Mesenchymal stem cell (in vitro differentiated cells and primary cell): ENCODE data around the gene IL4I1.

Experiments
- DNase-seq: peaks from one replicate; pipeline ENCODE4 v3.0.0-alpha.2; 2013
- H2AFZ ChIP-seq: one replicate; pipeline ENCODE4 v1.6.1; 2013; ENCODE audit warnings: low read depth, mild to moderate bottlenecking, control low read depth, inconsistent platforms, low read length, moderate library complexity
- H2AK5ac ChIP-seq: 2 replicates; pipeline ENCODE4 v1.6.1; 2013; ENCODE audit warnings: low read length, moderate library complexity, mild to moderate bottlenecking, inconsistent platforms; ENCODE audit not compliant: severe bottlenecking
- H2BK120ac ChIP-seq: one replicate; pipeline ENCODE4 v1.6.1; 2013; ENCODE audit warnings: low read depth, mild to moderate bottlenecking, inconsistent platforms, low read length, moderate library complexity
- H2BK12ac ChIP-seq, 2 experiments: one replicate each; pipeline ENCODE4 v1.6.1; 2013; ENCODE audit warnings: inconsistent platforms in 2 of 2, low read length in 2 of 2, mild to moderate bottlenecking in 2 of 2, moderate library complexity in 2 of 2, control low read depth in 1 of 2
- H2BK15ac ChIP-seq: one replicate; pipeline ENCODE4 v1.6.1; 2013; ENCODE audit warnings: mild to moderate bottlenecking, low read depth, inconsistent platforms; ENCODE audit not compliant: poor library complexity, severe bottlenecking
- H2BK5ac ChIP-seq: 2 replicates; pipeline ENCODE4 v1.6.1; 2013; ENCODE audit warnings: low read depth, mild to moderate bottlenecking, low read length, control low read depth, inconsistent platforms; ENCODE audit not compliant: poor library complexity, severe bottlenecking
- H3K14ac ChIP-seq, 2 experiments: one replicate each; pipeline ENCODE4 v1.6.1; 2013; ENCODE audit warnings: inconsistent platforms in 2 of 2, low read length in 2 of 2, control low read depth in 1 of 2, mild to moderate bottlenecking in 1 of 2, moderate library complexity in 1 of 2
- H3K18ac ChIP-seq, 2 experiments: one replicate each; pipeline ENCODE4 v1.6.1; 2013; ENCODE audit warnings: inconsistent platforms in 2 of 2, low read length in 2 of 2, control low read depth in 1 of 2, low read depth in 1 of 2, mild to moderate bottlenecking in 1 of 2
- H3K23ac ChIP-seq, 2 experiments: one replicate each; pipeline ENCODE4 v1.6.1; 2013; ENCODE audit warnings: inconsistent platforms in 2 of 2, low read length in 2 of 2, mild to moderate bottlenecking in 2 of 2, moderate library complexity in 2 of 2, control low read depth in 1 of 2
- H3K27ac ChIP-seq: 2 replicates; pipeline ENCODE4 v1.5.1; 2013; ENCODE audit warnings: mild to moderate bottlenecking, moderate library complexity, low read length, control low read depth, inconsistent platforms; ENCODE audit not compliant: poor library complexity, severe bottlenecking
- H3K27me3 ChIP-seq, 2 experiments: 2 replicates each; pipeline versions ENCODE4 v1.6.1 to v1.7.0; 2013; ENCODE audit warnings: low read length in 2 of 2, mild to moderate bottlenecking in 2 of 2, moderate library complexity in 2 of 2, control low read depth in 1 of 2, inconsistent platforms in 1 of 2; ENCODE audit not compliant: control insufficient read depth in 1 of 2, insufficient read depth in 1 of 2
- H3K36me3 ChIP-seq, 2 experiments: 2 replicates each; pipeline versions ENCODE4 v1.6.1 to v1.7.0; 2013; ENCODE audit warnings: low read length in 2 of 2, control low read depth in 1 of 2, inconsistent platforms in 1 of 2, low read depth in 1 of 2, mild to moderate bottlenecking in 1 of 2; ENCODE audit not compliant: insufficient read depth in 2 of 2, control insufficient read depth in 1 of 2
- H3K4ac ChIP-seq, 2 experiments: one replicate each; pipeline ENCODE4 v1.6.1; 2013; ENCODE audit warnings: inconsistent platforms in 2 of 2, low read length in 2 of 2, mild to moderate bottlenecking in 2 of 2, moderate library complexity in 2 of 2, control low read depth in 1 of 2, low read depth in 1 of 2
- H3K4me1 ChIP-seq: 2 replicates; pipeline ENCODE4 v1.6.1; 2013; ENCODE audit warnings: low read depth, low read length, control low read depth; ENCODE audit not compliant: control insufficient read depth, insufficient read depth
- H3K4me2 ChIP-seq: 2 replicates; pipeline ENCODE4 v1.6.1; 2013; ENCODE audit warnings: low read length, mild to moderate bottlenecking, inconsistent platforms; ENCODE audit not compliant: poor library complexity, severe bottlenecking
- H3K4me3 ChIP-seq, 2 experiments: 2 replicates each; pipeline versions ENCODE4 v1.5.1 to v1.7.0; 2013; ENCODE audit warnings: low read length in 2 of 2, mild to moderate bottlenecking in 2 of 2, control low read depth in 1 of 2, low read depth in 1 of 2; ENCODE audit not compliant: insufficient read depth in 1 of 2
- H3K79me1 ChIP-seq: replicated peaks from 2 replicates; pipeline ENCODE4 v1.6.1; 2013; ENCODE audit warnings: mild to moderate bottlenecking, control low read depth, low read length, inconsistent platforms; ENCODE audit not compliant: poor library complexity, severe bottlenecking
- H3K9ac ChIP-seq: 2 replicates; pipeline ENCODE4 v1.7.0; 2013; ENCODE audit warnings: mild to moderate bottlenecking, low read length, moderate library complexity
- H3K9me3 ChIP-seq: 2 replicates; pipeline ENCODE4 v1.7.0; 2013; ENCODE audit warnings: mild to moderate bottlenecking, low read length; ENCODE audit not compliant: control insufficient read depth
- H4K8ac ChIP-seq: one replicate; pipeline ENCODE4 v1.6.1; 2013; ENCODE audit warnings: inconsistent platforms, mild to moderate bottlenecking, low read length, moderate library complexity
- H4K91ac ChIP-seq: one replicate; pipeline ENCODE4 v1.6.1; 2013; ENCODE audit warnings: mild to moderate bottlenecking, low read length, inconsistent platforms
- WGBS: methylation state at CpG from one replicate; pipeline ENCODE4 v1.1.7; 2013; ENCODE audit warnings: mixed read lengths; 5-methylcytosine and 5-hydroxymethylcytosine counted together

IL4I1 gene

DNA sequence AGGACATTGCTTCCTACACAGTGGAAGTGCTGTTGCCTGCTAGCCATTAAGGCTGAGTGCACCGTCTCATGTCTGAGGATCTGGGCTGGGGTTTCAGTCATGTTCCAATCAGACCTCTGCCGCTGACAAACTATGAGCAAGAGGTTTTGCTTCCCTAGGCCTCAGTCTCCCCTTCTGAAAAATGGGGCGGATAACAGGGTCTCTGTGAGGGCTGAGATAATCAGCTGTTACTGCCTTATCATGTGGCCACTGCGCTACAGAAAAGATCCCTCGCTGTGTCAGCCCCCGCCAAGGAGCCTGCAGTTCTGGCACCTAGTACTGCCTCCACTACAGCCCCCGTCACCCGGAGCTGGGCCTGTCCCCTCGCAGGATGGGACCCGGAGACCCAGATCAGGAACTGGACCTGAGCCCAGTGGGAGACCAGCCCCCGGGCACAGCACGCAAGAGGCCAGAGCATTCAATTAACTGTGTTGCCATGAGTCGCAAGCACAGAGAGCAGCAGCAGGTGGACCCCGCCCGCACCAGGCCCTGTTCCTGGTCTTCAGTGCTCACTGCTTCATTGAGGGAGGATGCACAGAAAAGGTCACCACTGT, 26.3 kb downstream of the IL4I1 start:
- peak overlapping the region; percentile 80 for H3K9ac ChIP-seq

DNA sequence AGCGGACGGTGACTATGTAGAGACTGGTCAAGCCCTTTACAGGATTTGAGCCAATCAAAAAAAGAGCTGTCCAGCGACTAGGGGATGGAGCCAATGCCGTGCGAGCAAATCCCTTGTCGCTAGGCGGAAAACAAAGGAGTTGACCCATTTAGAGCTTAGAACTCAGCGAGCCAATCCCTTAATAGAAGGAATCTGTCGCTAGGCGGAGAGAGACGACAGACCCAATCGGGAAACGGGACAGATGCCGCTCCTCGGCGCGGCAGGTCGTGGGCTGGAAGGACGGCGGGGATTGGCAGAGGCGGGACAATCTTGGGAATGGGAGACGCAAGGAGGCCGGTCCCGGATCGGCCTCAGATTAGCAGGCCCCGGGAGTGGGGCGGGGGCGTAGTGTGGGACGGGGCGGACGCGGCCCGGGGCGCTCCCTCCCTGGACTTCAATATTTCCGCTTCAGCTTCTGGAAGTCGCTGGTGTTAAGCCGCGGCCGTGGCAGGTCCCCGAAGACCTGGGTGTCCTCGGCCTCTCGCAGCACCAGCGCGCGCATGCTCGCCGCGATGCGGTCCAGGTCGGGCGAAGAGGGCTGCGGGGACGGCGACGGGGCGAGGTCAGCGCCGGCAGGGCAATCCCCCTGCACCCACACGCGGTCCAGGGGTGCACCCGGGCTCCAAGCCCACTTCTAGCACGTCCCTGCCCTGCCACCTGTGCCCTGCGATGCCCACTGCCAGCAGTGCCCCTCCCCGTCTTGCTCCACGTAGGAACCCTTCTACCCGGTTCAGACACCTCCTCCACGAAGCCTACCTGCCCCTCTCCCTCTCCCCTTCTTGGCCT, 27.0 kb downstream of the IL4I1 start:
- H3K4ac ChIP-seq, result peak overlapping the region; percentile 61 to 99
- H3K4me1 ChIP-seq, result peaks cover 40% of the 10 kb centered on the region
- peak overlapping the region; percentile 84 for H3K27ac ChIP-seq
- H3K36me3 ChIP-seq, result peaks cover 32 to 54% of the 10 kb centered on the region in 2 experiments
- H2BK5ac ChIP-seq, result peak overlapping the region; percentile 79
- H2BK12ac ChIP-seq, result peak overlapping the region; percentile 41 to 91
- H3K79me1 ChIP-seq, result peaks cover 21% of the 10 kb centered on the region
- H2BK120ac ChIP-seq, result peak overlapping the region; percentile 69
- H3K14ac ChIP-seq, result peak overlapping the region in 1 of 2 experiments; percentile 99
- peak overlapping the region; percentile 20 for H2BK15ac ChIP-seq
- H3K9ac ChIP-seq, result peak overlapping the region; percentile 80
- no peaks in the 10 kb centered on the region for H3K27me3 ChIP-seq
- H3K4me3 ChIP-seq, result peak overlapping the region; percentile 62 to 78
- H2AK5ac ChIP-seq, result peak overlapping the region; percentile 27
- peak overlapping the region; percentile 87 for H3K4me2 ChIP-seq
- WGBS, result 2% methylated on average over 56 of the region's 67 CpGs
- H3K9me3 ChIP-seq, result no peaks in the 10 kb centered on the region
- H4K91ac ChIP-seq, result peak overlapping the region; percentile 99
- peak overlapping the region; percentile 99 for H4K8ac ChIP-seq
- peak; percentile 100 for DNase-seq
- H3K23ac ChIP-seq, result peak overlapping the region in 1 of 2 experiments; percentile 98
- peak overlapping the region; percentile 81 for H2AFZ ChIP-seq
- peak overlapping the region; percentile 94 for H3K18ac ChIP-seq

More for the DNA sequence above, 26.3 kb downstream of the IL4I1 start:
- peak overlapping the region; percentile 62 to 78 for H3K4me3 ChIP-seq
- WGBS, result 94% methylated on average over 15 of the region's 15 CpGs
- H3K23ac ChIP-seq, result peak overlapping the region in 1 of 2 experiments; percentile 98
- peak overlapping the region; percentile 61 to 99 for H3K4ac ChIP-seq
- peak overlapping the region; percentile 27 for H2AK5ac ChIP-seq
- peak overlapping the region; percentile 87 for H3K4me2 ChIP-seq
- peak overlapping the region; percentile 94 for H3K18ac ChIP-seq
- no peaks in the 10 kb centered on the region for H3K9me3 ChIP-seq
- peak overlapping the region; percentile 84 for H3K27ac ChIP-seq
- no peaks in the 10 kb centered on the region for H3K27me3 ChIP-seq
- peak overlapping the region; percentile 99 for H4K91ac ChIP-seq
- peak overlapping the region; percentile 99 for H4K8ac ChIP-seq
- H3K36me3 ChIP-seq, result peaks cover 31 to 54% of the 10 kb centered on the region in 2 experiments
- peak overlapping the region; percentile 81 for H2AFZ ChIP-seq
- peak overlapping the region; percentile 41 to 91 for H2BK12ac ChIP-seq
- H2BK15ac ChIP-seq, result no peak overlapping the region
- peak overlapping the region in 1 of 2 experiments; percentile 99 for H3K14ac ChIP-seq
- no peak overlapping the region for H2BK5ac ChIP-seq
- no peak overlapping the region for H2BK120ac ChIP-seq
- DNase-seq, result no peak
- peaks cover 44% of the 10 kb centered on the region for H3K4me1 ChIP-seq
- H3K79me1 ChIP-seq, result peaks cover 25% of the 10 kb centered on the region

DNA sequence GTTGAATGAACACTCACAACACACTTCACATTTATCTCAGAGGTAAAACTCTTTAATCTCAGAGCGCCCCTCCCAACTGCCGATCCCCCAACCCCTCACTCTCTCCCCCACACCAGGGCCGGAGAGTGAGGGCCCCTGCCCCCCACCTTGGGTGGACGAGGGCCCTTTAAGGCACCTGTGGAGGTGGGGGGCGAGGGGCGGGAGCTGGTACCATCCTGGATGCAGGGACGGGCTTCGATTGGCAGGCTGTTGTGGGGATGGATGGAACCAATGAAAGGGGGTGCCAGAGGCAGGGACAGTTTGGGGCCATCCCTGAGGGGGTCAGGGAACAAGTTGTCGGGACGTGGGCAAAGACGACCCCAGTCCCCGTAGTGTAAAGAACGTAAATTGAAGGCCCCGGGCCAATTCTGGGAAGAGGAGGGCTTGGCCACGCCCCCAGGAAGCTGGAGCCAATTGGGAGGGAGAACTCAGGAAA, 27.6 kb downstream of the IL4I1 start:
- Histone ChIP-seq H4K91ac (peak overlapping the region; percentile 95), H2BK12ac (peak overlapping the region; percentile 44 to 90), H3K27me3 (no peaks in the 10 kb centered on the region), H2AFZ (peak overlapping the region; percentile 67), H2BK15ac (peak overlapping the region; percentile 83), H3K23ac (no peak overlapping the region), H2BK120ac (peak overlapping the region; percentile 74), H2BK5ac (peak overlapping the region; percentile 80), H3K14ac (no peak overlapping the region), H3K9ac (peak overlapping the region; percentile 73), H3K79me1 (peaks cover 18% of the 10 kb centered on the region), H3K18ac (peak overlapping the region; percentile 82 to 98), H3K27ac (peak overlapping the region; percentile 83), H2AK5ac (no peak overlapping the region), H3K4me3 (peak overlapping the region; percentile 41 to 71), H4K8ac (peak overlapping the region; percentile 97), H3K4me2 (peak overlapping the region; percentile 73), H3K36me3 (peaks cover 32 to 54% of the 10 kb centered on the region in 2 experiments), H3K9me3 (no peaks in the 10 kb centered on the region), H3K4me1 (peaks cover 35% of the 10 kb centered on the region), H3K4ac (peak overlapping the region; percentile 94 to 95)
- 13% methylated on average over 14 of the region's 15 CpGs for WGBS
- no peak for DNase-seq
